NCI-H82 treated with DMSO at 0.1 percent for 48 hours (cell line): ENCODE results near the gene GRIN2C.

Experiments
- DNase-seq: peaks from one replicate; lab custom pipeline; 2025; ENCODE audit not compliant: unreplicated experiment; lab: John Stamatoyannopoulos, UW

GRIN2C gene

DNA sequence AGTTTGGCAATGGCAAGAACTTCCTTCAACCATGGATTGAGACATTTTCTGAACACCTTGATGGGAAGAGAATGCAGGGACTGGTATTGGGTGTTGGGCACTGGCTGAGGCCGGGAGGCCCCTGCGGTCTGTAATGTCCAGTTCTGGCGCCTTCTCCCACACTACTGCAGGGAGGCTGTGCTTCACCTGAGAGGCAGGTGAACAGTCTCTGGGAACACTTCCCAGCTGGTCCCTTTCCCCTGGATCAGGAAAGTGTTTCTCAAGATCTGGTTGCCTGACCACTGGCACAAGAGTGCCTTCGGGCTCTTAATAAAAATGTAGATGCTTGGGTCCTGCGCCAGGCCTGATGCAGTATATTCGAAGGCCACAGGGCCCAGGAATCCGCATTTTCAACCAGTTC, 55.0 kb downstream of the GRIN2C start:
- no peak for DNase-seq

GRCh38 chr17:74803971-74804370, 55.7 kb downstream of the GRIN2C start:
- DNase-seq: no peak

GRCh38 chr17:74803388-74803930, 56.2 kb downstream of the GRIN2C start:
- DNase-seq: no peak

- no peak for DNase-seq
Measured at GRCh38 chr17:74801896-74802295, 57.8 kb downstream of the GRIN2C start.

- no peak for DNase-seq
Measured at GRCh38 chr17:74800531-74800930, 59.2 kb downstream of the GRIN2C start.

- DNase-seq: no peak
Measured at GRCh38 chr17:74799097-74799496, 60.6 kb downstream of the GRIN2C start.

DNA sequence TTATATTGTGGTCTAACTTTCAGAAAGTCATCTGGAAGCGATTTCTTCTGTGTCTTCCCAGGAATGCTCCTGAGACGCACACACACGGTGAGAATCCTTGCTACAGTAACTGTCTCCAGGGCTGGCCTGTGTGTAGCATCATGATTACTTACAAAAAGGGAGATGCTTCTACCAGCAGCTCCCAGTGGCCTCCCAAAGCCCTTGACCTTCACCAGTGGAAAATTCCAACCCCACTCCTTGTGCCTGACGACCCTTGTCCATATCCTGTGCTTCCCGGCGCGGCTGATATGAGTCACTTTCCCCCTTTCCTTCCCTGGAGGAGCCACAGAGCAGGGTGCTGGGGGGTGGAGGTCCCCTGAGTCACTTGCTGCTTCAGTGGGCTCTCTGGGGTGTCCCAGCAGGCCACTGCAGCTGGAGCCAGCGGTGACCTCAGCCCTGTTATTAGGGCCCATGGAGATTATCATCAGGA, 61.4 kb downstream of the GRIN2C start:
- DNase-seq: no peak

DNA sequence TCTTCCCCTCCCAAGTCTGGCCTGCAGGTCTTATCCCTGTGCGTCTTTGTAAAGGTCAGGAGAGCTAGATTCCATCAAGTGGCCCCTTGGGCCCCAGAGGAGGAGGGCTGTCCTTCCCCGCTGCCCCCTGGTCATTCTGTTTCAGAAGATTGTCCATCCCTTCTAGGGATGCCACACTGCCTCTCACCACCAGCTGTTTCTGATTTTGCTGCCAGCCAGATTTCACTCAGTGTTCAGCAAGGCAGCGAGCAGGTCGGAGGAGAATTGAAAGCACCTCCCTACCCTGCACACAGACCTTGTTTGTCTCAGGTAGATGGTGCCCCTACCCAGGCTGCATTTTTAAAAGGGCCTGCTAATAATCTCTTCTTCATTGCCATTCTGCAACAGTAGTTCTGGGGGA, 61.9 kb downstream of the GRIN2C start:
- no peak for DNase-seq

GRCh38 chr17:74796866-74797265, 62.8 kb downstream of the GRIN2C start:
- no peak for DNase-seq

DNA sequence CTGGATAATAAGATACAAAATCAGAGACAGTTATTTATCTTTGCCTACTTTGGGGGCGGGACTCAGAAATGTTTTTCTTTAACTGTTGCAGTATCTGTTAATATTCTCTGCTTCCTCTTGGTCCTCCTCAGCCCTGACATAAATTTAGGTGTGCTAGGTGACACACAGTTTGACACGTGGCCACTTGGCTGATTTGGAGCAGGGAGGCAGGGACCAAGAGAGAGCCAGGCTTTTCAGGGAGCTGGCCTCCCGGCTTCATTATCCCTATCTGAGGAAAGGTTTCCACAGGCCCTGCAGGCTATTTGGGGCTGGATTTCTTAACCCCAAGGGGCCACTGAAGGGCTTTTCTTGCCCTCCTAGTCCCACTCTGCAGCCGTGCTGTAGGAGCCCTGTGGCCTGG, 63.5 kb downstream of the GRIN2C start:
- DNase-seq: no peak

DNA sequence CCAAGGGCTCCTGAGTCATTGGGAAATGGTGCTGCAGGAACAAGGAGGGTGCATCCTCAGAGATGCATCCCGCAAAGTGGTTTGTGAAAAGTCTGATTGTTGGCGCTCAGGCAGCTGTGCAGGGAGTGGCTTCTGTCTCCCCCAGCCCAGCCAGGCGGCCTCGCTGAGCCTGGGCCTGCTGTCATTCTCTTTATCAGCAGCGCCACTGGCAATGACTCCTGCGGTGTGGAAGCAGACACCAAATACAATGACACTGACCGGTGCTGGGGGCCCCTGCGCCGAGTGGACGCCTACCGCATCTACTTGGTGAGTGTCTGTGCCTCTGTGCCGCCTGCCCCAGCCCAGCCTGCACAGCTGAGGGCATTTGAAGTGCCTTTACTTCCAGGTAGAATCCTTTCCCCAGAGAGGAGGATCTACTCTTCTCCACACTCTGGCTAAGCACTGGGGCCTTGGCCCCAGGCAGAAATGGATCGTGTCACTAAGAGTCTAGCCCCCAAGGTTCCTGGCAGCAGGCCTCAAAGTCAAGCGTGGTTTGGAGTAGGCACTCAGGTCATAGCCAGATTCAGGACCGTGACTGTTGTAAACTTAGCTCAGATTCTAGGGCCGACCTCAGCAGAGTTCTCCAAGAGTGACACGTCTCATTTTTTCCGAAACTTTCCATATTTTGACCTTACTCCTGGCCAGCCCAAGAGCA, 64.2 kb downstream of the GRIN2C start:
- DNase-seq: no peak

GRCh38 chr17:74792586-74793105, 67.0 kb downstream of the GRIN2C start:
- no peak for DNase-seq
